Activated CD4-positive, alpha-beta memory T cell treated with anti-CD3 and anti-CD28 coated beads for 36 hours (primary cell): ENCODE data around the gene FGFR2. TPM values are rescaled to one million over a fixed set of nuclear protein-coding genes. Genes with fewer than 3 reads are reported as not detected.

ENCODE experiments used
- CTCF ChIA-PET: fragments of 350-600 bp; sonication (Branson Sonifier 250); formaldehyde crosslinking; loops from one replicate; lab custom pipeline; 2021; ENCODE audit warnings: antibody characterized with exemption, inconsistent platforms; lab: Charles Lee
- POLR2A ChIA-PET: fragments of 350-600 bp; sonication (Branson Sonifier 250); formaldehyde crosslinking; loops from one replicate; lab custom pipeline; 2021; ENCODE audit warnings: antibody characterized with exemption; lab: Charles Lee
- DNase-seq: peaks from one replicate; pipeline ENCODE4 v3.0.0-alpha.2; 2020
- H3K27ac Mint-ChIP-seq: one replicate; pipeline ENCODE4 v1.8.0; 2021; ENCODE audit warnings: mixed read lengths
- H3K27me3 Mint-ChIP-seq: one replicate; pipeline ENCODE4 v1.8.0; 2021; ENCODE audit warnings: mixed read lengths
- H3K36me3 Mint-ChIP-seq: one replicate; pipeline ENCODE4 v1.8.0; 2021; ENCODE audit warnings: mixed read lengths
- H3K4me1 Mint-ChIP-seq: one replicate; pipeline ENCODE4 v1.8.0; 2021; ENCODE audit warnings: low read depth, mixed read lengths
- H3K4me3 Mint-ChIP-seq: one replicate; pipeline ENCODE4 v1.8.0; 2021; ENCODE audit warnings: mild to moderate bottlenecking, mixed read lengths
- H3K9me3 Mint-ChIP-seq: one replicate; pipeline ENCODE4 v1.8.0; 2021; ENCODE audit warnings: mixed read lengths
- intact Hi-C: fragments of 100-400 bp; cut with micrococcal nuclease; formaldehyde crosslinking; loops from one replicate; pipeline ENCODE4 v1.15.1; 2023
- total RNA-seq, 2 experiments: library from RNA; stranded (reverse); gene quantifications; one replicate each; pipeline ENCODE4 v1.2.3, GENCODE V29; 2021

Gene FGFR2
- total RNA-seq, 2 experiments from 2014 or later: 0.05 to 0.19 TPM

- ChIA-PET CTCF (no interaction called here), POLR2A (no interaction called here)
- H3K36me3 Mint-ChIP-seq: no peaks in the 10 kb centered on the region
- H3K4me1 Mint-ChIP-seq: no peaks in the 10 kb centered on the region
- H3K27ac Mint-ChIP-seq: no peak overlapping the region
- intact Hi-C loops: no loop called here
- H3K27me3 Mint-ChIP-seq: no peaks in the 10 kb centered on the region
- DNase-seq: no peak
- H3K4me3 Mint-ChIP-seq: no peak overlapping the region
- H3K9me3 Mint-ChIP-seq: no peaks in the 10 kb centered on the region
These were observed 113.8 kb downstream of the FGFR2 start for GRCh38 chr10:121484401-121484800.

- no peaks in the 10 kb centered on the region for H3K4me1 Mint-ChIP-seq
- ChIA-PET CTCF (no interaction called here), POLR2A (no interaction called here)
- no peaks in the 10 kb centered on the region for H3K27me3 Mint-ChIP-seq
- H3K4me3 Mint-ChIP-seq: no peak overlapping the region
- no peak overlapping the region for H3K27ac Mint-ChIP-seq
- no peaks in the 10 kb centered on the region for H3K9me3 Mint-ChIP-seq
- intact Hi-C loops: no loop called here
- no peaks in the 10 kb centered on the region for H3K36me3 Mint-ChIP-seq
- no peak for DNase-seq
These were observed 117.1 kb downstream of the FGFR2 start for GRCh38 chr10:121481180-121481579.

DNA sequence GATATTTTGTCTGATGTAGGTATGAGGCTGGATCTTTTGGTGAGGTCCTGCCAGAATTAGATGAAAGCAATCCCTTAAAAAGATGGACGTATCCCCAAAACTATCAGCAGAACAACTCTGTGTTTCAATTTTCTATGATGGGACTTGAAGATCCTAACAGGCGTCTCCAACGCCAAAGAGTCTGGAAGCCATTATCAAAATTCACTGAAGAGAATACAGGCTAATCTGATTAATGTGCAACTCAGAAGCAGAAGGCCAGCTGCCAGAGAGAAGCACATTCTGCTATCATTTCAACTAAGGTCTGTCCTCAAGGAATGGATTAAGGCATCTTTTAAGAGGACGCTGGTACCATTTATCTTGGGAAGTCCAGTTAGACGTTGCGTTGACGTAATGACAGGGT is 119.7 kb downstream of the FGFR2 start:
- Mint-ChIP-seq H3K27ac (no peak overlapping the region), H3K9me3 (no peaks in the 10 kb centered on the region), H3K27me3 (peaks cover 2% of the 10 kb centered on the region), H3K4me1 (no peaks in the 10 kb centered on the region), H3K36me3 (no peaks in the 10 kb centered on the region), H3K4me3 (no peak overlapping the region)
- intact Hi-C loops: no loop called here
- DNase-seq: no peak
- ChIA-PET POLR2A (no interaction called here), CTCF (no interaction called here)

- intact Hi-C loops: no loop called here
- Mint-ChIP-seq H3K27me3 (peaks cover 2% of the 10 kb centered on the region), H3K36me3 (no peaks in the 10 kb centered on the region), H3K4me1 (no peaks in the 10 kb centered on the region), H3K9me3 (peaks cover 2% of the 10 kb centered on the region), H3K27ac (no peak overlapping the region), H3K4me3 (no peak overlapping the region)
- ChIA-PET CTCF (no interaction called here), POLR2A (no interaction called here)
- no peak for DNase-seq
These were observed 128.2 kb downstream of the FGFR2 start for GRCh38 chr10:121469797-121470606.

- H3K4me3 Mint-ChIP-seq: no peak overlapping the region
- peaks cover 2% of the 10 kb centered on the region for H3K9me3 Mint-ChIP-seq
- POLR2A ChIA-PET: no interaction called here
- no peak for DNase-seq
- CTCF ChIA-PET: no interaction called here
- no peaks in the 10 kb centered on the region for H3K4me1 Mint-ChIP-seq
- intact Hi-C loops: no loop called here
- H3K27ac Mint-ChIP-seq: no peak overlapping the region
- no peaks in the 10 kb centered on the region for H3K36me3 Mint-ChIP-seq
- H3K27me3 Mint-ChIP-seq: peaks cover under 1% of the 10 kb centered on the region
These were observed 129.5 kb downstream of the FGFR2 start for GRCh38 chr10:121468726-121469125.

GRCh38 chr10:121466424-121466823 is 131.8 kb downstream of the FGFR2 start:
- ChIA-PET CTCF (no interaction called here), POLR2A (no interaction called here)
- Mint-ChIP-seq H3K9me3 (peaks cover 2% of the 10 kb centered on the region), H3K4me3 (no peak overlapping the region), H3K27me3 (no peaks in the 10 kb centered on the region), H3K4me1 (no peaks in the 10 kb centered on the region), H3K27ac (no peak overlapping the region), H3K36me3 (no peaks in the 10 kb centered on the region)
- intact Hi-C loops: no loop called here
- no peak for DNase-seq

- no peaks in the 10 kb centered on the region for H3K27me3 Mint-ChIP-seq
- no peaks in the 10 kb centered on the region for H3K9me3 Mint-ChIP-seq
- H3K36me3 Mint-ChIP-seq: no peaks in the 10 kb centered on the region
- H3K4me3 Mint-ChIP-seq: no peak overlapping the region
- CTCF ChIA-PET: no interaction called here
- H3K27ac Mint-ChIP-seq: no peak overlapping the region
- no peaks in the 10 kb centered on the region for H3K4me1 Mint-ChIP-seq
- POLR2A ChIA-PET: no interaction called here
- intact Hi-C loops: no loop called here
- DNase-seq: no peak
These were observed 133.0 kb downstream of the FGFR2 start for GRCh38 chr10:121465215-121465614.

GRCh38 chr10:121464517-121464916 is 133.7 kb downstream of the FGFR2 start:
- Mint-ChIP-seq H3K4me1 (no peaks in the 10 kb centered on the region), H3K9me3 (no peaks in the 10 kb centered on the region), H3K36me3 (no peaks in the 10 kb centered on the region), H3K27ac (no peak overlapping the region), H3K27me3 (no peaks in the 10 kb centered on the region), H3K4me3 (no peak overlapping the region)
- CTCF ChIA-PET: no interaction called here
- intact Hi-C loops: no loop called here
- POLR2A ChIA-PET: no interaction called here
- DNase-seq: no peak

- intact Hi-C loops: no loop called here
- no peaks in the 10 kb centered on the region for H3K9me3 Mint-ChIP-seq
- H3K27ac Mint-ChIP-seq: no peak overlapping the region
- no peak overlapping the region for H3K4me3 Mint-ChIP-seq
- H3K36me3 Mint-ChIP-seq: no peaks in the 10 kb centered on the region
- ChIA-PET POLR2A (no interaction called here), CTCF (no interaction called here)
- H3K4me1 Mint-ChIP-seq: no peaks in the 10 kb centered on the region
- no peaks in the 10 kb centered on the region for H3K27me3 Mint-ChIP-seq
- DNase-seq: no peak
These were observed 135.3 kb downstream of the FGFR2 start for GRCh38 chr10:121462955-121463354.

- Mint-ChIP-seq H3K36me3 (no peaks in the 10 kb centered on the region), H3K27ac (no peak overlapping the region), H3K4me1 (no peaks in the 10 kb centered on the region), H3K27me3 (no peaks in the 10 kb centered on the region), H3K4me3 (no peak overlapping the region), H3K9me3 (no peaks in the 10 kb centered on the region)
- POLR2A ChIA-PET: no interaction called here
- DNase-seq: no peak
- intact Hi-C loops: no loop called here
- CTCF ChIA-PET: no interaction called here
These were observed 136.0 kb downstream of the FGFR2 start for GRCh38 chr10:121462281-121462680.

- H3K36me3 Mint-ChIP-seq: no peaks in the 10 kb centered on the region
- DNase-seq: no peak
- H3K27me3 Mint-ChIP-seq: no peaks in the 10 kb centered on the region
- no peaks in the 10 kb centered on the region for H3K9me3 Mint-ChIP-seq
- no peaks in the 10 kb centered on the region for H3K4me1 Mint-ChIP-seq
- intact Hi-C loops: no loop called here
- CTCF ChIA-PET: no interaction called here
- no peak overlapping the region for H3K4me3 Mint-ChIP-seq
- POLR2A ChIA-PET: no interaction called here
- H3K27ac Mint-ChIP-seq: no peak overlapping the region
These were observed 136.9 kb downstream of the FGFR2 start for GRCh38 chr10:121461307-121461706.

DNA sequence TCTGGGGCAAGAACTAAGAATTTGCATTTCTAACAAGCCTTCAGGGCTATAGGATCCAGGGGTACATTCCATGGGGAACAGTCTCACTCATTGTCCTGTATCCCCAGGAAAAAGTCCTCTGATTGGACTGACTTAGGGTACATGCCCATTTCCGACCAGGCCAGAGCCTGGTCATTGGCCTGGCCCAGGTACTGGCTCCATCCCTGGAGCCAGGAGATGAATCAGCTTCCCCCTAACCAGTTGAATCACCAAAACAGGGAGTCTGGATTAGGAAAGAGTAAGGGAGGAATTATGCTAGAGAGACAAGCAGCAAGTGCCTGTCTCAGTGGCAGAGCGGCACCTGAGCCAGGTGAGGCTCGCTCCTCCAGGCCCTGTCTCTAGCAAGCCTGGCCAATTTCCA is 137.5 kb downstream of the FGFR2 start:
- ChIA-PET CTCF (no interaction called here), POLR2A (no interaction called here)
- no peaks in the 10 kb centered on the region for H3K36me3 Mint-ChIP-seq
- no peak overlapping the region for H3K27ac Mint-ChIP-seq
- DNase-seq: no peak
- H3K4me1 Mint-ChIP-seq: no peaks in the 10 kb centered on the region
- no peak overlapping the region for H3K4me3 Mint-ChIP-seq
- H3K9me3 Mint-ChIP-seq: no peaks in the 10 kb centered on the region
- intact Hi-C loops: no loop called here
- H3K27me3 Mint-ChIP-seq: no peaks in the 10 kb centered on the region
